ENCODE data around the gene ANKRD37.

Gene ANKRD37

GRCh38 chr4:185395956-185396723 is 501 bp upstream of the ANKRD37 start:
- Histone ChIP-seq H2BK15ac (ENCODE audit: low read depth, poor library complexity, severe bottlenecking) (peak overlapping the region; percentile 63), H3K27ac (ENCODE audit: low read length, poor library complexity, severe bottlenecking) (peak overlapping the region; percentile 65), H2BK12ac (ENCODE audit: low read length in 2 of 2) (peak overlapping the region; percentile 2 to 10), H3K27me3 (ENCODE audit: control insufficient read depth in 1 of 2, insufficient read depth in 1 of 2, low read length in 2 of 2) (no peaks in the 10 kb centered on the region), H3K9ac (ENCODE audit: low read length) (peak overlapping the region; percentile 94), H3K79me1 (replicated peaks; ENCODE audit: low read length, poor library complexity, severe bottlenecking) (no peaks in the 10 kb centered on the region), H3K4ac (ENCODE audit: low read depth in 1 of 2, low read length in 2 of 2) (peak overlapping the region; percentile 54 to 57), H3K14ac (ENCODE audit: low read length in 2 of 2) (peak overlapping the region in 1 of 2 experiments; percentile 56), H3K18ac (ENCODE audit: low read depth in 1 of 2, low read length in 2 of 2) (peak overlapping the region; percentile 75 to 81), H2AFZ (ENCODE audit: low read depth, low read length) (peak overlapping the region; percentile 91), H2AK5ac (ENCODE audit: low read length, severe bottlenecking) (no peak overlapping the region), H3K36me3 (ENCODE audit: control insufficient read depth in 1 of 2, insufficient read depth in 2 of 2, low read depth in 1 of 2, low read length in 2 of 2) (peaks cover 0 to 25% of the 10 kb centered on the region in 2 experiments), H3K4me1 (ENCODE audit: control insufficient read depth, insufficient read depth, low read depth, low read length) (peaks cover 4% of the 10 kb centered on the region), H4K91ac (ENCODE audit: low read length) (peak overlapping the region; percentile 86), H3K4me3 (ENCODE audit: insufficient read depth in 1 of 2, low read depth in 1 of 2, low read length in 2 of 2) (peak overlapping the region; percentile 81 to 85), H3K9me3 (ENCODE audit: control insufficient read depth, low read length) (no peaks in the 10 kb centered on the region), H2BK5ac (ENCODE audit: low read depth, low read length, poor library complexity, severe bottlenecking) (peak overlapping the region; percentile 91), H3K4me2 (ENCODE audit: low read length, poor library complexity, severe bottlenecking) (peak overlapping the region; percentile 95), H2BK120ac (ENCODE audit: low read depth, low read length) (peak overlapping the region; percentile 29), H3K23ac (ENCODE audit: low read length in 2 of 2) (peak overlapping the region in 1 of 2 experiments; percentile 59), H4K8ac (ENCODE audit: low read length) (peak overlapping the region; percentile 52)
- DNase-seq, result peak; percentile 96
- under 1% methylated on average over 92 of the region's 98 CpGs for WGBS

DNA sequence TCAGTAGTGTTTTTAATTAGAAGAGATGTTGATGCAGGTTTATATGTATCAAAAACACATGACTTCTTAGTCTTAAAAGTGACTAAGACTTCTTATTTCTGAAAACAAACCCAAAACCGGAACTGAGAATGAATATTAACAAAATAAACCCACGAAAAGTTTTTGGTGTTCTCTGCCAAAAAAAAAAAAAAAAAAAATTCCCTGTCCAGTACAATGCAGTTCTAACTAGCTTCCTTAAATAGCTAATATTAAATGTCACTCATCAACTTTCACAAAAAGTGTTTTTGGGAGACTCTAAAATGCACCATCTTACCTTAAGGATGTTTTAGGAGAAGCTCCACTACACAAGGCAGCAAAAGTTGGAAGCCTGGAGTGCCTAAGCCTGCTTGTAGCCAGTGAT is 2.0 kb downstream of the ANKRD37 start:
- Histone ChIP-seq H3K4me2 (ENCODE audit: low read length, poor library complexity, severe bottlenecking) (no peak overlapping the region), H3K36me3 (ENCODE audit: control insufficient read depth in 1 of 2, insufficient read depth in 2 of 2, low read depth in 1 of 2, low read length in 2 of 2) (peaks cover 3 to 49% of the 10 kb centered on the region in 2 experiments), H3K4ac (ENCODE audit: low read depth in 1 of 2, low read length in 2 of 2) (no peak overlapping the region), H2AFZ (ENCODE audit: low read depth, low read length) (no peak overlapping the region), H3K4me3 (ENCODE audit: insufficient read depth in 1 of 2, low read depth in 1 of 2, low read length in 2 of 2) (no peak overlapping the region), H3K27ac (ENCODE audit: low read length, poor library complexity, severe bottlenecking) (no peak overlapping the region), H3K23ac (ENCODE audit: low read length in 2 of 2) (no peak overlapping the region), H4K91ac (ENCODE audit: low read length) (no peak overlapping the region), H2BK12ac (ENCODE audit: low read length in 2 of 2) (no peak overlapping the region), H3K4me1 (ENCODE audit: control insufficient read depth, insufficient read depth, low read depth, low read length) (peaks cover 4% of the 10 kb centered on the region), H2AK5ac (ENCODE audit: low read length, severe bottlenecking) (no peak overlapping the region), H4K8ac (ENCODE audit: low read length) (no peak overlapping the region), H3K79me1 (replicated peaks; ENCODE audit: low read length, poor library complexity, severe bottlenecking) (no peaks in the 10 kb centered on the region), H2BK15ac (ENCODE audit: low read depth, poor library complexity, severe bottlenecking) (no peak overlapping the region), H3K14ac (ENCODE audit: low read length in 2 of 2) (no peak overlapping the region), H3K27me3 (ENCODE audit: control insufficient read depth in 1 of 2, insufficient read depth in 1 of 2, low read length in 2 of 2) (no peaks in the 10 kb centered on the region), H3K9me3 (ENCODE audit: control insufficient read depth, low read length) (no peaks in the 10 kb centered on the region), H3K9ac (ENCODE audit: low read length) (peak overlapping the region; percentile 71), H2BK5ac (ENCODE audit: low read depth, low read length, poor library complexity, severe bottlenecking) (no peak overlapping the region), H3K18ac (ENCODE audit: low read depth in 1 of 2, low read length in 2 of 2) (no peak overlapping the region), H2BK120ac (ENCODE audit: low read depth, low read length) (no peak overlapping the region)
- DNase-seq, result no peak
- 100% methylated on average over 2 of the region's 2 CpGs for WGBS

DNA sequence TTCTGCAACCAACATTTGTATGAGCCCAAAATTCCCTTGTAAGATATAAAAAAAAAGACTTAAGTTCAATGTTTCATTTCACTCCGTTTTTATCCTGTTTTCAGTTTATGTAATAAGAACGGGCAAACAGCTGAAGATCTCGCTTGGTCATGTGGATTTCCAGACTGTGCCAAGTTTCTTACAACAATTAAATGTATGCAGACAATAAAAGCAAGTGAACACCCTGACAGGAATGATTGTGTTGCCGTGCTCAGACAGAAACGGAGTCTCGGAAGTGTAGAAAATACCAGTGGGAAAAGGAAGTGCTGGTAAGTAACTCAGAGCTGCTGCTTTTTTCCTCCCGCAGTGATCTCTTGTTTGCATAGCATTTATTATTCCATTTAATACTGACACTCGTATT is 2.8 kb downstream of the ANKRD37 start:
- no peak overlapping the region for H3K4ac ChIP-seq (ENCODE audit: low read depth in 1 of 2, low read length in 2 of 2)
- peaks cover 6 to 57% of the 10 kb centered on the region in 2 experiments for H3K36me3 ChIP-seq (ENCODE audit: control insufficient read depth in 1 of 2, insufficient read depth in 2 of 2, low read depth in 1 of 2, low read length in 2 of 2)
- no peak overlapping the region for H3K18ac ChIP-seq (ENCODE audit: low read depth in 1 of 2, low read length in 2 of 2)
- no peak overlapping the region for H3K4me3 ChIP-seq (ENCODE audit: insufficient read depth in 1 of 2, low read depth in 1 of 2, low read length in 2 of 2)
- H3K14ac ChIP-seq (ENCODE audit: low read length in 2 of 2), result no peak overlapping the region
- DNase-seq, result no peak
- no peak overlapping the region for H2BK5ac ChIP-seq (ENCODE audit: low read depth, low read length, poor library complexity, severe bottlenecking)
- H2BK12ac ChIP-seq (ENCODE audit: low read length in 2 of 2), result no peak overlapping the region
- H3K79me1 ChIP-seq (replicated peaks; ENCODE audit: low read length, poor library complexity, severe bottlenecking), result no peaks in the 10 kb centered on the region
- H3K9ac ChIP-seq (ENCODE audit: low read length), result no peak overlapping the region
- H3K4me1 ChIP-seq (ENCODE audit: control insufficient read depth, insufficient read depth, low read depth, low read length), result peaks cover 4% of the 10 kb centered on the region
- H4K91ac ChIP-seq (ENCODE audit: low read length), result no peak overlapping the region
- no peaks in the 10 kb centered on the region for H3K9me3 ChIP-seq (ENCODE audit: control insufficient read depth, low read length)
- no peak overlapping the region for H2BK15ac ChIP-seq (ENCODE audit: low read depth, poor library complexity, severe bottlenecking)
- H2BK120ac ChIP-seq (ENCODE audit: low read depth, low read length), result no peak overlapping the region
- H2AFZ ChIP-seq (ENCODE audit: low read depth, low read length), result no peak overlapping the region
- H3K23ac ChIP-seq (ENCODE audit: low read length in 2 of 2), result no peak overlapping the region
- H4K8ac ChIP-seq (ENCODE audit: low read length), result no peak overlapping the region
- WGBS, result 95% methylated on average over 6 of the region's 8 CpGs
- no peaks in the 10 kb centered on the region for H3K27me3 ChIP-seq (ENCODE audit: control insufficient read depth in 1 of 2, insufficient read depth in 1 of 2, low read length in 2 of 2)
- H3K27ac ChIP-seq (ENCODE audit: low read length, poor library complexity, severe bottlenecking), result no peak overlapping the region
- H2AK5ac ChIP-seq (ENCODE audit: low read length, severe bottlenecking), result no peak overlapping the region
- H3K4me2 ChIP-seq (ENCODE audit: low read length, poor library complexity, severe bottlenecking), result no peak overlapping the region

GRCh38 chr4:185404031-185404430 is 7.4 kb downstream of the ANKRD37 start:
- Histone ChIP-seq H2AK5ac (ENCODE audit: low read length, severe bottlenecking) (no peak overlapping the region), H2AFZ (ENCODE audit: low read depth, low read length) (no peak overlapping the region), H3K18ac (ENCODE audit: low read depth in 1 of 2, low read length in 2 of 2) (no peak overlapping the region), H2BK15ac (ENCODE audit: low read depth, poor library complexity, severe bottlenecking) (no peak overlapping the region), H3K27me3 (ENCODE audit: control insufficient read depth in 1 of 2, insufficient read depth in 1 of 2, low read length in 2 of 2) (no peaks in the 10 kb centered on the region), H3K4me3 (ENCODE audit: insufficient read depth in 1 of 2, low read depth in 1 of 2, low read length in 2 of 2) (no peak overlapping the region), H2BK12ac (ENCODE audit: low read length in 2 of 2) (no peak overlapping the region), H4K8ac (ENCODE audit: low read length) (no peak overlapping the region), H3K14ac (ENCODE audit: low read length in 2 of 2) (no peak overlapping the region), H3K4me2 (ENCODE audit: low read length, poor library complexity, severe bottlenecking) (no peak overlapping the region), H4K91ac (ENCODE audit: low read length) (no peak overlapping the region), H3K4ac (ENCODE audit: low read depth in 1 of 2, low read length in 2 of 2) (no peak overlapping the region), H2BK5ac (ENCODE audit: low read depth, low read length, poor library complexity, severe bottlenecking) (no peak overlapping the region), H3K23ac (ENCODE audit: low read length in 2 of 2) (no peak overlapping the region), H3K9me3 (ENCODE audit: control insufficient read depth, low read length) (no peaks in the 10 kb centered on the region), H3K9ac (ENCODE audit: low read length) (no peak overlapping the region), H3K36me3 (ENCODE audit: control insufficient read depth in 1 of 2, insufficient read depth in 2 of 2, low read depth in 1 of 2, low read length in 2 of 2) (peaks cover 11 to 88% of the 10 kb centered on the region in 2 experiments), H3K79me1 (replicated peaks; ENCODE audit: low read length, poor library complexity, severe bottlenecking) (no peaks in the 10 kb centered on the region), H3K27ac (ENCODE audit: low read length, poor library complexity, severe bottlenecking) (no peak overlapping the region), H3K4me1 (ENCODE audit: control insufficient read depth, insufficient read depth, low read depth, low read length) (no peaks in the 10 kb centered on the region), H2BK120ac (ENCODE audit: low read depth, low read length) (no peak overlapping the region)
- WGBS, result 100% methylated on average over 4 of the region's 4 CpGs
- DNase-seq, result no peak

All from mesenchymal stem cell (in vitro differentiated cells and primary cell).